Breast epithelium (tissue), 3 donors: ENCODE measurements around the gene RAPGEF1.

Experiments used
- POLR2A ChIP-seq: fragments of 450-650 bp; IDR thresholded peaks from one replicate; pipeline ENCODE4 v1.6.1; 2016; ENCODE audit warnings: antibody characterized with exemption, mild to moderate bottlenecking, moderate library complexity
- POLR2AphosphoS5 ChIP-seq, 3 donors: sonication (generic); formaldehyde crosslinking; IDR thresholded peaks; one replicate each; pipeline ENCODE4 v1.6.1; 2017; ENCODE audit warnings: antibody characterized with exemption in 3 of 3

GRCh38 chr9:131672451-131672850 lies 67.4 kb downstream of the RAPGEF1 start:
- TF ChIP-seq POLR2A (no peak), POLR2AphosphoS5 (IDR thresholded peaks at IDR 0.05) (no peak)
